IMR-90 (cell line): Measurements from ENCODE around the gene GARNL3. TPM values are rescaled to one million over a fixed set of nuclear protein-coding genes. Genes with fewer than 3 reads are reported as not detected.

Source experiments
- ATAC-seq: fragments of 200-7000 bp; cut with Tn5 transposase; 2 replicates; pipeline ENCODE4 v1.9.1; 2020; ENCODE audit warnings: low read depth, mild to moderate bottlenecking, moderate library complexity
- BruUV-seq: library from RNA; stranded (reverse); fragments of 400-500 nt; replicated peaks from 2 replicates; lab custom pipeline; 2021; lab: Mats Ljungman, UMichigan
- CTCF ChIA-PET: fragments of 300-600 bp; formaldehyde crosslinking; extraction: SDS; loops from one replicate; lab custom pipeline; 2021; ENCODE audit warnings: antibody characterized with exemption; lab: Yijun Ruan, JAX
- POLR2A ChIA-PET: fragments of 300-600 bp; sonication (Branson Sonifier 250); formaldehyde crosslinking; loops from one replicate; lab custom pipeline; 2022; ENCODE audit warnings: antibody characterized with exemption; ENCODE audit not compliant: unreplicated experiment; lab: Charles Lee
- DNase-seq: peaks from one replicate; pipeline ENCODE4 v3.0.0; 2013
- H2AFZ ChIP-seq: replicated peaks from 2 replicates; pipeline ENCODE3; 2013; ENCODE audit warnings: low read length, mild to moderate bottlenecking; ENCODE audit not compliant: poor library complexity
- H2AK5ac ChIP-seq: 2 replicates; pipeline ENCODE4 v1.6.1; 2013; ENCODE audit warnings: low read depth, low read length, inconsistent platforms
- H2AK9ac ChIP-seq: replicated peaks from 2 replicates; pipeline ENCODE3; 2013; ENCODE audit warnings: mild to moderate bottlenecking, low read depth, low read length, moderate library complexity; ENCODE audit not compliant: poor library complexity
- H2BK120ac ChIP-seq: 2 replicates; pipeline ENCODE4 v1.6.1; 2013; ENCODE audit warnings: low read depth, low read length, inconsistent platforms
- H2BK15ac ChIP-seq: 3 replicates; pipeline ENCODE4 v1.6.1; 2013; ENCODE audit warnings: low read depth, low read length, inconsistent platforms
- H2BK20ac ChIP-seq: 2 replicates; pipeline ENCODE4 v1.6.1; 2013; ENCODE audit warnings: low read depth, mild to moderate bottlenecking, inconsistent platforms, low read length, moderate library complexity
- H2BK5ac ChIP-seq: 2 replicates; pipeline ENCODE4 v1.6.1; 2013; ENCODE audit warnings: mild to moderate bottlenecking, low read depth, low read length, inconsistent platforms; ENCODE audit not compliant: poor library complexity, severe bottlenecking
- H3K14ac ChIP-seq: replicated peaks from 2 replicates; pipeline ENCODE4 v1.6.1; 2013; ENCODE audit warnings: low read depth, low read length, inconsistent platforms
- H3K18ac ChIP-seq: 2 replicates; pipeline ENCODE4 v1.6.1; 2013; ENCODE audit warnings: low read depth, low read length, control low read depth
- H3K23ac ChIP-seq: 2 replicates; pipeline ENCODE4 v1.6.1; 2013; ENCODE audit warnings: low read depth, low read length, inconsistent platforms
- H3K27ac ChIP-seq: 2 replicates; pipeline ENCODE4 v1.5.1; 2013; ENCODE audit warnings: mild to moderate bottlenecking, control low read depth, low read length; ENCODE audit not compliant: insufficient read depth
- H3K27me3 ChIP-seq: 2 replicates; pipeline ENCODE4 v1.6.1; 2013; ENCODE audit warnings: low read length; ENCODE audit not compliant: control insufficient read depth, insufficient read depth
- H3K36me3 ChIP-seq: 2 replicates; pipeline ENCODE4 v1.6.1; 2013; ENCODE audit warnings: low read length, mixed read lengths; ENCODE audit not compliant: control insufficient read depth, insufficient read depth
- H3K4ac ChIP-seq: 2 replicates; pipeline ENCODE4 v1.6.1; 2013; ENCODE audit warnings: low read depth, low read length, inconsistent platforms
- H3K4me1 ChIP-seq: 2 replicates; pipeline ENCODE4 v1.6.1; 2013; ENCODE audit warnings: low read length, mixed read lengths; ENCODE audit not compliant: control insufficient read depth, insufficient read depth
- H3K4me2 ChIP-seq: 2 replicates; pipeline ENCODE4 v1.6.1; 2013; ENCODE audit warnings: low read depth, mild to moderate bottlenecking, control low read depth, low read length, moderate library complexity
- H3K4me3 ChIP-seq: 2 replicates; pipeline ENCODE4 v1.5.1; 2013; ENCODE audit warnings: low read depth, mild to moderate bottlenecking, control low read depth, low read length, moderate library complexity; ENCODE audit not compliant: insufficient read depth
- H3K56ac ChIP-seq: 2 replicates; pipeline ENCODE4 v1.6.1; 2013; ENCODE audit warnings: low read length, inconsistent platforms; ENCODE audit not compliant: insufficient read depth; ENCODE audit errors: extremely low read depth
- H3K79me1 ChIP-seq, 2 experiments: 2 replicates each; pipeline ENCODE4 v1.6.1; 2013; ENCODE audit warnings: low read length in 2 of 2, inconsistent platforms in 1 of 2, low read depth in 1 of 2
- H3K9ac ChIP-seq: 2 replicates; pipeline ENCODE4 v1.6.1; 2013; ENCODE audit warnings: low read depth, low read length, control low read depth
- H3K9me1 ChIP-seq: 2 replicates; pipeline ENCODE4 v1.6.1; 2013; ENCODE audit warnings: low read length, inconsistent platforms; ENCODE audit not compliant: insufficient read depth
- H3K9me3 ChIP-seq: 2 replicates; pipeline ENCODE4 v1.6.1; 2013; ENCODE audit warnings: low read length; ENCODE audit not compliant: control insufficient read depth, insufficient read depth
- H4K20me1 ChIP-seq: 2 replicates; pipeline ENCODE4 v1.6.1; 2013; ENCODE audit warnings: low read length, inconsistent platforms; ENCODE audit not compliant: insufficient read depth
- H4K5ac ChIP-seq: 2 replicates; pipeline ENCODE4 v1.6.1; 2013; ENCODE audit warnings: mild to moderate bottlenecking, low read depth, low read length, control low read depth
- H4K8ac ChIP-seq, 2 experiments: 2 replicates each; pipeline ENCODE4 v1.6.1; 2013; ENCODE audit warnings: low read depth in 2 of 2, low read length in 2 of 2, control low read depth in 1 of 2, inconsistent platforms in 1 of 2
- H4K91ac ChIP-seq: 2 replicates; pipeline ENCODE4 v1.6.1; 2013; ENCODE audit warnings: low read depth, low read length, inconsistent platforms; ENCODE audit not compliant: insufficient read depth
- CEBPB ChIP-seq: IDR thresholded peaks from 2 replicates; pipeline ENCODE4 v1.6.1; 2012; ENCODE audit warnings: low read depth, low read length, improper control_type of control experiment
- CHD1 ChIP-seq: IDR thresholded peaks from 2 replicates; pipeline ENCODE4 v1.6.1; 2012; ENCODE audit warnings: low read depth, low read length, improper control_type of control experiment
- MAFK ChIP-seq: IDR thresholded peaks from 2 replicates; pipeline ENCODE4 v1.6.1; 2012; ENCODE audit warnings: low read depth, low read length, improper control_type of control experiment
- MAZ ChIP-seq: IDR thresholded peaks from 2 replicates; pipeline ENCODE4 v1.6.1; 2012; ENCODE audit warnings: low read depth, mild to moderate bottlenecking, low read length, improper control_type of control experiment, moderate library complexity, borderline replicate concordance
- MXI1 ChIP-seq: IDR thresholded peaks from 2 replicates; pipeline ENCODE4 v1.6.1; 2012; ENCODE audit warnings: low read depth, mild to moderate bottlenecking, low read length, moderate library complexity, borderline replicate concordance
- POLR2A ChIP-seq: IDR thresholded peaks from 2 replicates; pipeline ENCODE4 v1.6.1; 2012; ENCODE audit warnings: mild to moderate bottlenecking, low read depth, low read length
- WGBS, 2 experiments: methylation state at CpG; one replicate each; pipeline versions ENCODE4 v1.1.5 to v1.1.7; 2013; ENCODE audit warnings: missing lambda C conversion rate in 2 of 2; ENCODE audit not compliant: insufficient read length in 1 of 2; ENCODE audit errors: extremely low coverage in 2 of 2; 5-methylcytosine and 5-hydroxymethylcytosine counted together
- dilution Hi-C: fragments of 300-500 bp; cut with HindIII; formaldehyde crosslinking; loops from one replicate; pipeline ENCODE4 v1.14.3; 2018; ENCODE audit warnings: low sequenced_read_pairs; ENCODE audit not compliant: unreplicated experiment
- in situ Hi-C: fragments of 300-500 bp; cut with MboI; formaldehyde crosslinking; loops from 3 replicates; pipeline ENCODE4 v1.14.3; 2019; ENCODE audit warnings: low sequenced_read_pairs, inconsistent platforms, mixed read lengths
- intact Hi-C: fragments of 100-400 bp; cut with micrococcal nuclease; formaldehyde crosslinking; loops from 2 replicates; pipeline ENCODE4 v1.10.0; 2022
- polyA plus RNA-seq, 3 experiments: library from polyadenylated mRNA; depleted of rRNA; stranded (reverse); fragments of >200 nt; gene quantifications; 2 replicates each; pipeline ENCODE4 v1.2.3, GENCODE V29; 2012; ENCODE audit warnings: low replicate concordance in 1 of 3
- total RNA-seq: library from RNA; depleted of rRNA; stranded (reverse); fragments of >200 nt; gene quantifications from 2 replicates; pipeline ENCODE4 v1.2.3, GENCODE V29; 2012

GARNL3 gene
- total and polyA plus RNA-seq, 2 of the 4 experiments (the other 2 are of a cell fraction): 1.9 to 5.0 TPM

DNA sequence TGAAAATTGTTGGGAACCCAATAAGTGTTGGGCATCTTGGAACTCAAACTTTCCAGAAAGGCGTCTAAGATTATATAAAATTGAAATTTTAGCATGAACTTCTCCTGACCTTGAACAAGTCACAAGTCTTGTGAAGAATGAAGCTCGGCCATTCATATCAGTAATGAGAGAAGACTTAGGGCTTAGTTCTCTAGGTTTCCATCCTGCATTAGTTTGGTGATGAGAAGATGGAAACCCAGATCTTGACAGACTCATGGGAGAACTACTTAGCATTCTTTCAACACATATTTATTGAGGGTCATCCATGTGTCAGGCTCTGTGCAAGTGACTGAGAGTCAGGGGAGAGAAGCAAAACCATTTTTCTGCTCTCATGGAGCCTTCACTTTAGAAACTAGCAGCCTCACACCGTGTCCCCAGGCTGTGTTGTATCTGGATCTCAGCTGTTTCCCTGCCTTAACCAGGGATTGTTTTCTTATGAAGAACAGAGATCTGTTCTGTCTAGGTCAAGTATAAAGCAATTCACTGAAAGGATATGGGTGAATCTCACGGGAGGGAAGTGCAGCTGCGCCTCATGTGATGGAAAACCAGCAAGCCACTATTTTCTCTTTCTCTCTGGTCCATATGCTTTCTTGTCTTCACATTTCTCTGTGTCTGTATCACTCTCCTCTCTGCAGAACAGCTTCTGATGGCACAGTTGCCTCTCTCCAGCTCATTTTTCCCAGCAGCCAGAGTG is 3.4 kb downstream of the GARNL3 start:
- Histone ChIP-seq H3K9me1 (no peaks in the 10 kb centered on the region), H2BK15ac (no peak overlapping the region), H4K91ac (no peak overlapping the region), H3K18ac (no peak overlapping the region), H2AFZ (no peak overlapping the region), H3K79me1 (no peaks in the 10 kb centered on the region), H3K36me3 (no peaks in the 10 kb centered on the region), H3K23ac (peak overlapping the region; percentile 59; the same call in 1 of the 2 replicates), H3K4me2 (no peak overlapping the region), H3K4ac (no peak overlapping the region), H3K9ac (no peak overlapping the region), H2BK20ac (no peak overlapping the region), H3K27ac (no peak overlapping the region), H2BK5ac (no peak overlapping the region), H2AK5ac (no peak overlapping the region), H2BK120ac (no peak overlapping the region), H4K8ac (no peak overlapping the region), H2AK9ac (no peak overlapping the region), H3K14ac (no peak overlapping the region), H3K27me3 (no peaks in the 10 kb centered on the region; the same call in 1 of the 2 replicates), H3K56ac (no peak overlapping the region), H4K5ac (no peak overlapping the region), H3K4me3 (no peak overlapping the region), H4K20me1 (no peaks in the 10 kb centered on the region), H3K4me1 (no peaks in the 10 kb centered on the region), H3K9me3 (no peaks in the 10 kb centered on the region)
- dilution Hi-C loops: no loop called here
- TF ChIP-seq POLR2A: no peak
- TF ChIP-seq CEBPB: no peak
- no peak for TF ChIP-seq MAZ
- no peak for TF ChIP-seq MAFK
- no peak for TF ChIP-seq CHD1
- TF ChIP-seq MXI1: no peak
- WGBS, 2 experiments: no CpG with 5 or more reads among the region's 5 CpGs
- DNase-seq (no peak), ATAC-seq (no peak)
- POLR2A ChIA-PET: no interaction called here
- in situ Hi-C loops: no loop called here
- CTCF ChIA-PET: no interaction called here
- no TSS peak for BruUV-seq
- intact Hi-C loops: no loop called here
